A549 treated with Mapracorat at 1 μM for 4 hours (cell line): Measurements from ENCODE around the gene FAM20B. TPM values are rescaled to one million over a fixed set of nuclear protein-coding genes. Genes with fewer than 3 reads are reported as not detected.

ENCODE experiments used
- total RNA-seq: library from RNA; stranded (reverse); fragments of 200-300 nt; extraction: Qiagen RNA extraction; gene quantifications from 5 replicates; pipeline ENCODE4 v1.2.3, GENCODE V29; 2022

FAM20B gene
- 15.8 to 20.2 TPM (median 18.2 TPM) in 5 replicates for total RNA-seq

GRCh38 chr1:179025125-179025974 lies at the start of gene FAM20B:
TSS of gene FAM20B (plus strand) at chr1:179025894. CDS start at chr1:179043848, 17,954 bp downstream.

GRCh38 chr1:179081687-179082332 lies 56.1 kb downstream of the FAM20B start, which contains the start of gene TOR3A:
TSS of gene TOR3A (plus strand) at chr1:179082070. CDS start at chr1:179082129, 59 bp downstream.

Other genes with a start within 250 kb of the FAM20B start
- not detected in 5 replicates for gene ANGPTL1, start 154.8 kb upstream of the FAM20B start, total RNA-seq
- gene TOR3A, start 56.2 kb downstream of the FAM20B start, total RNA-seq = 36.3 to 42.9 TPM (median 41.0 TPM) in 5 replicates
- 16.2 to 22.3 TPM (median 16.8 TPM) in 5 replicates for gene ABL2, start 203.8 kb downstream of the FAM20B start, total RNA-seq